ENCODE measurements around the gene GRIK4. TPM values are rescaled to one million over a fixed set of nuclear protein-coding genes. Genes with fewer than 3 reads are reported as not detected.
A peak's percentile ranks its signal among the peaks of the same experiment; 100 is the strongest.

GRIK4 gene
- total and polyA plus RNA-seq, 12 donors = 0.33 to 4.8 (median 3.0) TPM

DNA sequence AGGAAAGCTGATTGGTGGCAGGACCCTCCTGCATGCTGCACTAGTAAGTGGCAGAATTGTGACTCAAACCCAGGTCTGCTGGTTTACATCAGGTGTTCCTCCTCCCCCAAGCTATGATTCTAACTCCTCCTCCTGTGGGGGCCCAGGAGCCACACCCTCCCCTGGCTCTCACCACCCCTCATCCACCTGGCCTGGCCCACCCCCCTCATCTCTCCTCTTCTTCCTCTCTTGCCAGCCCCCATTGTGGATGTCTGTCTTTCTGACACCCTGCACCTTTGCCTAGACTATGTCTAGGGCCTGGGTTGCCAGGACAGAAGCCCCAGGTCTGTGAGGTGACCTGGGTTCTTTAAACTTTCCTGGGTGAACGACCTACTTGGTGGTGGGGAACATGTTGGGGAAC is 59.9 kb downstream of the GRIK4 start:
- 66 to 75% (median 72%) methylated on average over 1 of the region's 1 CpG for WGBS, 4 donors
- no peak for DNase-seq
- intact Hi-C loops (cut with DNase I) = no loop called here
- TF ChIP-seq, protein P1, sequence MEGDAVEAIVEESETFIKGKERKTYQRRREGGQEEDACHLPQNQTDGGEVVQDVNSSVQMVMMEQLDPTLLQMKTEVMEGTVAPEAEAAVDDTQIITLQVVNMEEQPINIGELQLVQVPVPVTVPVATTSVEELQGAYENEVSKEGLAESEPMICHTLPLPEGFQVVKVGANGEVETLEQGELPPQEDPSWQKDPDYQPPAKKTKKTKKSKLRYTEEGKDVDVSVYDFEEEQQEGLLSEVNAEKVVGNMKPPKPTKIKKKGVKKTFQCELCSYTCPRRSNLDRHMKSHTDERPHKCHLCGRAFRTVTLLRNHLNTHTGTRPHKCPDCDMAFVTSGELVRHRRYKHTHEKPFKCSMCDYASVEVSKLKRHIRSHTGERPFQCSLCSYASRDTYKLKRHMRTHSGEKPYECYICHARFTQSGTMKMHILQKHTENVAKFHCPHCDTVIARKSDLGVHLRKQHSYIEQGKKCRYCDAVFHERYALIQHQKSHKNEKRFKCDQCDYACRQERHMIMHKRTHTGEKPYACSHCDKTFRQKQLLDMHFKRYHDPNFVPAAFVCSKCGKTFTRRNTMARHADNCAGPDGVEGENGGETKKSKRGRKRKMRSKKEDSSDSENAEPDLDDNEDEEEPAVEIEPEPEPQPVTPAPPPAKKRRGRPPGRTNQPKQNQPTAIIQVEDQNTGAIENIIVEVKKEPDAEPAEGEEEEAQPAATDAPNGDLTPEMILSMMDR (IDR thresholded peaks at IDR 0.05) = no peak
- TF ChIP-seq POLR2A (IDR thresholded peaks at IDR 0.05) = no peak
- H3K9me3 ChIP-seq (replicated peaks in 1 of 3) = no peaks in the 10 kb centered on the region
- no peak overlapping the region for H3K4me3 ChIP-seq
- no peak overlapping the region for H3K27ac ChIP-seq
- no peaks in the 10 kb centered on the region for H3K4me1 ChIP-seq (replicated peaks in 1 of 2)
- H3K36me3 ChIP-seq (replicated peaks in 1 of 2) = no peaks in the 10 kb centered on the region
- no peaks in the 10 kb centered on the region for H3K27me3 ChIP-seq

DNA sequence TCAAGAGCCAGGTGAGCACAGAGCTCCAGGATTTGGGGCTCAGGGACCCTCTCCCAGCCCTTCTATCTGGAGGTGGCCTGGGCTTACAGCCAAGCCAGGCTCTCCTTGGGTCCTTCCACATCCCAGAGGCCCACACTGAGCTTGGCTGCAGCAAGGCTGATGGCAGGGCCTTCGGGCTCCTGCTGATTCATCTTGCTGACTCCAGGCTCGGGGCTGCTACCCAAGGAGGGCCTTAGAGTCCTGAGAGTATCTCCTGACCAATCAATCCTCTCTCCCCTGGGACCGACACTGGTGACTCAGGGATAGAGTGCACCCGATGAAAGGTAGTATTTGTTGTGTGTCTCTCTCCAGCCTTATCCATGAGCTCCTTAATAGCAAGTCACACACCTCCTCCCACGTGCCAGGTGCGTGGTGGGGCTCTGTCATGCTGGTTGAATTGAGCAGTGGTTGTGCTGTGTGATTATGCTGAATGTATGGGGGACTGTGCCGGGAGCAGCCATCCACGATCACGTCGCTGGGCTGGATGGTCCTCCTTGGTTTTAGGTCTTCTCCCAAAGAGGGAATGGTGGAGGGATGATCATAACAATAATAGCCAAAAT is 62.3 kb downstream of the GRIK4 start:
- intact Hi-C loops (cut with DNase I) = no loop called here
- Histone ChIP-seq H3K4me1 (replicated peaks in 1 of 2) (no peaks in the 10 kb centered on the region), H3K36me3 (replicated peaks in 1 of 2) (no peaks in the 10 kb centered on the region), H3K27me3 (no peaks in the 10 kb centered on the region), H3K4me3 (no peak overlapping the region), H3K9me3 (replicated peaks in 1 of 3) (no peaks in the 10 kb centered on the region), H3K27ac (no peak overlapping the region)
- 82 to 91% (median 86%) methylated on average over 7 to 10 of the region's 10 CpGs for WGBS, 4 donors
- peak in 1 of 7 donors; percentile 15 for DNase-seq
- TF ChIP-seq, protein P1 (IDR thresholded peaks at IDR 0.05) = no peak
- no peak for TF ChIP-seq POLR2A (IDR thresholded peaks at IDR 0.05)

DNA sequence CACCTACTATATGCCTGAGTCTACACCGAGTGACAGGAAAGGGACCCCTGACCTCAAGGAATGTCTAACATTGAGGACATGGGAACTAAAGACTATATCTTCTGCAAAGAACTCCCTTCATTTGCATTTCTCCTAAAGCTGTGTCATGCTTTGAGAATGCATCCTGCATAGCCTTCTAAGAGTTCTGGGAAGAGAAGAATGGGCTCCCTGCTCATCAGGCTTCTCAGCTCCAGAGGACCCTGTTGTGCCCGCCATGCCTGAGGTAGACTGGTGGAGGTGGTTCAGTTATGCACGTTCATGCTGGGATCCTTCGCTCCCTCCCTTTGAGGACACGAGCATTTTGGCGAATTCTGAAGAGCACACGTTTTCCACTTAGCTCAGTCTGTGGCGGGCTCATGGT is 63.3 kb downstream of the GRIK4 start:
- TF ChIP-seq POLR2A (IDR thresholded peaks at IDR 0.05) = no peak
- TF ChIP-seq, protein P1 (IDR thresholded peaks at IDR 0.05) = no peak
- Histone ChIP-seq H3K9me3 (replicated peaks in 1 of 3) (no peaks in the 10 kb centered on the region), H3K36me3 (replicated peaks in 1 of 2) (no peaks in the 10 kb centered on the region), H3K4me1 (replicated peaks in 1 of 2) (no peaks in the 10 kb centered on the region), H3K27me3 (no peaks in the 10 kb centered on the region), H3K4me3 (no peak overlapping the region), H3K27ac (no peak overlapping the region)
- intact Hi-C loops (cut with DNase I) = no loop called here
- 75 to 91% (median 88%) methylated on average over 8 of the region's 8 CpGs for WGBS, 4 donors
- DNase-seq = no peak

DNA sequence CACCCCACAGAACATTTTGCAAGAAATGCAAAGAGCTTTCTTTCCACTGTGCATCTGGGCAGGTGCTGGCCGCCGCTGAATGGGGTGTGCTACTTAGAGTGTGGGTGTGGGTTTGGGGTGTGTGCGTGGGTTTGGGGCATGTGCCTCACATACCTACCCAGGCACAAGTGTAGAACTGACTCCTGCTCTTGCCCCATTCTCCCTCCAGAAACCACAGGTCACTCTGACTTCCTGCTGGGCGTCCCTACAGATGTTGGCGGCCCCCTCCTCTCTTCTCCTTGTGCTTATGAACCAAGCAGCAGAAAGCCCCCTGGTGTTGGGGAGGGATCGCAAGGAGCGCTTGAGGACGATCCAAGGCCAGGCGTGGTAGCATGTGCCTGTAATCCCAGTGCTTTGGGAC is 63.9 kb downstream of the GRIK4 start:
- Histone ChIP-seq H3K4me3 (no peak overlapping the region), H3K27me3 (no peaks in the 10 kb centered on the region), H3K4me1 (replicated peaks in 1 of 2) (no peaks in the 10 kb centered on the region), H3K27ac (no peak overlapping the region), H3K9me3 (replicated peaks in 1 of 3) (no peaks in the 10 kb centered on the region), H3K36me3 (replicated peaks in 1 of 2) (no peaks in the 10 kb centered on the region)
- intact Hi-C loops (cut with DNase I) = no loop called here
- no peak for DNase-seq
- WGBS, 4 donors = 80 to 88% (median 87%) methylated on average over 6 to 9 of the region's 9 CpGs
- TF ChIP-seq POLR2A (IDR thresholded peaks at IDR 0.05) = no peak

DNA sequence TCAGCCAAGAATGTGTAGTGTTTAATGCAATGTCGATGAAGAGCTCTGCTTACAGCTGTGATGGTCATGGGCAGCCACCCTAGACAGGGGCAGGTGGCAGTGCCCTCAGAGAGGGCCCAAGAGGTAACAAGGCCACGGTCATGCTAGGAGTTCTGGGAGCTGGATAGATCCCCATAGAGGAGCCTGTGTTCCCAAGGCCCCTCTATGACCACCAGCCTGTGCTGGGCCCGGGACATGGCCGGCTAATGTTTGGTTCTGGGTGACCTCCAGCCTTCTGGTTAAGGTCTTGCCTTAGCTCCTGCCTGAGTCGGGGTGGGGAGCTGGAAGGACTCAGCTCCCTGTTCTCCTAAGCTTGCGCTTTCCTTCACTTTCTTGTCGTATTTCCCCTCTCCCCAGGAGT is 65.1 kb downstream of the GRIK4 start:
- Histone ChIP-seq H3K27me3 (no peaks in the 10 kb centered on the region), H3K4me1 (replicated peaks in 1 of 2) (no peaks in the 10 kb centered on the region), H3K36me3 (replicated peaks in 1 of 2) (no peaks in the 10 kb centered on the region), H3K27ac (no peak overlapping the region), H3K9me3 (replicated peaks in 1 of 3) (no peaks in the 10 kb centered on the region), H3K4me3 (no peak overlapping the region)
- intact Hi-C loops (cut with DNase I) = no loop called here
- DNase-seq = no peak
- TF ChIP-seq POLR2A (IDR thresholded peaks at IDR 0.05) = no peak
- TF ChIP-seq, protein P1 (IDR thresholded peaks at IDR 0.05) = no peak
- 89 to 95% (median 94%) methylated on average over 7 of the region's 7 CpGs for WGBS, 4 donors
